Keratinocyte (primary cell): Measurements from ENCODE around the gene ANO9.

Experiments used
- CTCF ChIP-seq, 3 experiments: IDR thresholded peaks in 1 of 3; conservative IDR thresholded peaks in 1 of 3; optimal IDR thresholded peaks in 1 of 3; 2 replicates in 2 of 3; 3 replicates in 1 of 3; pipeline versions ENCODE3 to v1.5.1; 2011; ENCODE audit warnings: low read length in 3 of 3, mild to moderate bottlenecking in 3 of 3, moderate library complexity in 2 of 3, control low read depth in 1 of 3, inconsistent platforms in 1 of 3; ENCODE audit not compliant: insufficient read depth in 2 of 3; ENCODE audit errors: extremely low read depth in 1 of 3
- EZH2 ChIP-seq: IDR thresholded peaks from one replicate; pipeline ENCODE4 v1.6.1; 2012; ENCODE audit warnings: inconsistent platforms, mild to moderate bottlenecking, low read length, moderate library complexity

- no peak for TF ChIP-seq CTCF (optimal IDR thresholded peaks at IDR 0.05 in 1 of 3, IDR thresholded peaks at IDR 0.05 in 1 of 3, conservative IDR thresholded peaks at IDR 0.05 in 1 of 3; ENCODE audit: extremely low read depth in 1 of 3, insufficient read depth in 2 of 3, low read length in 3 of 3)
- TF ChIP-seq EZH2 = no peak
These were observed 42.0 kb downstream of the ANO9 start for GRCh38 chr11:399731-400211.
